ENCODE data around the gene NPHS1. TPM values are rescaled to one million over a fixed set of nuclear protein-coding genes. Genes with fewer than 3 reads are reported as not detected.

The NPHS1 gene
- total RNA-seq, 1 experiment from 2014 or later = 0.67 TPM

- Histone ChIP-seq H3K27me3 (ENCODE audit: control insufficient read depth, insufficient read depth, low read length) (no peaks in the 10 kb centered on the region), H3K9me3 (ENCODE audit: control insufficient read depth, insufficient read depth, low read depth, low read length) (no peaks in the 10 kb centered on the region), H3K27ac (ENCODE audit: low read length) (no peak overlapping the region), H3K36me3 (ENCODE audit: control insufficient read depth, insufficient read depth, low read length) (no peaks in the 10 kb centered on the region), H3K4me3 (ENCODE audit: low read depth in 2 of 2, low read length in 2 of 2) (no peak overlapping the region), H3K4me1 (ENCODE audit: control insufficient read depth, insufficient read depth, low read length) (0 out of 2 replicates have a peak, but pooled peaks cover 2% of the 10 kb centered on the region)
- POLR2A ChIA-PET = interaction anchor here (0.5 to 1.0 kb wide), 2 partner anchors 52 to 174 kb away, joined by 3 to 10 read pairs; no protein-coding TSS in a partner anchor
- TF ChIP-seq SIN3A (IDR thresholded peaks at IDR 0.05; ENCODE audit: borderline replicate concordance, insufficient read depth, low read depth, low read length) (no peak), CTCF (IDR thresholded peaks at IDR 0.05) (no peak), TCF7L2 (IDR thresholded peaks at IDR 0.05; ENCODE audit: low read depth, low read length) (no peak), POLR2AphosphoS5 (IDR thresholded peaks at IDR 0.05; ENCODE audit: low read depth, low read length) (no peak)
- TF ChIP-seq, protein P1, sequence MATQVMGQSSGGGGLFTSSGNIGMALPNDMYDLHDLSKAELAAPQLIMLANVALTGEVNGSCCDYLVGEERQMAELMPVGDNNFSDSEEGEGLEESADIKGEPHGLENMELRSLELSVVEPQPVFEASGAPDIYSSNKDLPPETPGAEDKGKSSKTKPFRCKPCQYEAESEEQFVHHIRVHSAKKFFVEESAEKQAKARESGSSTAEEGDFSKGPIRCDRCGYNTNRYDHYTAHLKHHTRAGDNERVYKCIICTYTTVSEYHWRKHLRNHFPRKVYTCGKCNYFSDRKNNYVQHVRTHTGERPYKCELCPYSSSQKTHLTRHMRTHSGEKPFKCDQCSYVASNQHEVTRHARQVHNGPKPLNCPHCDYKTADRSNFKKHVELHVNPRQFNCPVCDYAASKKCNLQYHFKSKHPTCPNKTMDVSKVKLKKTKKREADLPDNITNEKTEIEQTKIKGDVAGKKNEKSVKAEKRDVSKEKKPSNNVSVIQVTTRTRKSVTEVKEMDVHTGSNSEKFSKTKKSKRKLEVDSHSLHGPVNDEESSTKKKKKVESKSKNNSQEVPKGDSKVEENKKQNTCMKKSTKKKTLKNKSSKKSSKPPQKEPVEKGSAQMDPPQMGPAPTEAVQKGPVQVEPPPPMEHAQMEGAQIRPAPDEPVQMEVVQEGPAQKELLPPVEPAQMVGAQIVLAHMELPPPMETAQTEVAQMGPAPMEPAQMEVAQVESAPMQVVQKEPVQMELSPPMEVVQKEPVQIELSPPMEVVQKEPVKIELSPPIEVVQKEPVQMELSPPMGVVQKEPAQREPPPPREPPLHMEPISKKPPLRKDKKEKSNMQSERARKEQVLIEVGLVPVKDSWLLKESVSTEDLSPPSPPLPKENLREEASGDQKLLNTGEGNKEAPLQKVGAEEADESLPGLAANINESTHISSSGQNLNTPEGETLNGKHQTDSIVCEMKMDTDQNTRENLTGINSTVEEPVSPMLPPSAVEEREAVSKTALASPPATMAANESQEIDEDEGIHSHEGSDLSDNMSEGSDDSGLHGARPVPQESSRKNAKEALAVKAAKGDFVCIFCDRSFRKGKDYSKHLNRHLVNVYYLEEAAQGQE (IDR thresholded peaks at IDR 0.05; ENCODE audit: insufficient read depth in 1 of 2, low read depth in 2 of 2, low read length in 1 of 2) = no peak
- no peak for ATAC-seq
- CTCF ChIA-PET = interaction anchor here (0.6 to 1.1 kb wide), 2 partner anchors 68 to 312 kb away, joined by 3 to 6 read pairs; no protein-coding TSS in a partner anchor
- intact Hi-C loops (cut with micrococcal nuclease; ENCODE audit: unreplicated experiment) = no loop called here
- DNase-seq (ENCODE audit: low read depth, low spot score) = no peak
- no TSS peak for BruUV-seq (replicated peaks)
- in situ Hi-C loops (cut with HindIII; ENCODE audit: low pct_unique_long_range_greater_than_20kb, low sequenced_read_pairs) = no loop called here
These were observed 26.8 kb upstream of the NPHS1 start for GRCh38 chr19:35879068-35879467.

DNA sequence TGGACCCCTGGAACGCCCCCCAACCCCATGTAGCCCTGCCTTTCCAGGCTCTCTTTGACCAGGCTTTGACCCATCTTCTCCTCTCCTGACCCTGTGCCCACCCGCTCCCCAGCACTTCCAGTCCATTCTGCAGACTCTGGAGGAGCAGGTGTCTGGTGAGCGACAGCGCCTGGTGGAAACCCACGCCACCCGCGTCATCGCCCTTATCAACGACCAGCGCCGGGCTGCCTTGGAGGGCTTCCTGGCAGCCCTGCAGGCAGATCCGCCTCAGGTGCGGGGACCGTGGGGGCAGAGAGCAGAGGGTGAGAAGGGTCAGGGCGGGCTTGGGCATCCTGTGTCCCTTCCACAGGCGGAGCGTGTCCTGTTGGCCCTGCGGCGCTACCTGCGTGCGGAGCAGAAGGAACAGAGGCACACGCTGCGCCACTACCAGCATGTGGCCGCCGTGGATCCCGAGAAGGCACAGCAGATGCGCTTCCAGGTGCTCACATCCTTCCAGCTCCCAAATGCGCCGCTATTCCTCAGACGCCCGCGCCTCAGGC lies 22.2 kb upstream of the NPHS1 start:
- BruUV-seq (replicated peaks) = no TSS peak
- intact Hi-C loops (cut with micrococcal nuclease; ENCODE audit: unreplicated experiment) (no loop called here), in situ Hi-C loops (cut with HindIII; ENCODE audit: low pct_unique_long_range_greater_than_20kb, low sequenced_read_pairs) (no loop called here)
- Histone ChIP-seq H3K4me3 (ENCODE audit: low read depth in 2 of 2, low read length in 2 of 2) (no peak overlapping the region), H3K36me3 (ENCODE audit: control insufficient read depth, insufficient read depth, low read length) (no peaks in the 10 kb centered on the region), H3K4me1 (ENCODE audit: control insufficient read depth, insufficient read depth, low read length) (peaks cover 3% of the 10 kb centered on the region), H3K27me3 (ENCODE audit: control insufficient read depth, insufficient read depth, low read length) (no peaks in the 10 kb centered on the region), H3K9me3 (ENCODE audit: control insufficient read depth, insufficient read depth, low read depth, low read length) (no peaks in the 10 kb centered on the region), H3K27ac (ENCODE audit: low read length) (no peak overlapping the region)
- ATAC-seq (no peak), DNase-seq (ENCODE audit: low read depth, low spot score) (no peak)
- CTCF ChIA-PET = no interaction called here
- POLR2A ChIA-PET = no interaction called here
- TF ChIP-seq POLR2AphosphoS5 (IDR thresholded peaks at IDR 0.05; ENCODE audit: low read depth, low read length) = no peak
- no peak for TF ChIP-seq CTCF (IDR thresholded peaks at IDR 0.05)
- TF ChIP-seq, protein P1 (IDR thresholded peaks at IDR 0.05; ENCODE audit: insufficient read depth in 1 of 2, low read depth in 2 of 2, low read length in 1 of 2) = no peak
- TF ChIP-seq TCF7L2 (IDR thresholded peaks at IDR 0.05; ENCODE audit: low read depth, low read length) = no peak
